GM23338 (cell line): ENCODE data around the gene COL18A1. TPM values are rescaled to one million over a fixed set of nuclear protein-coding genes. Genes with fewer than 3 reads are reported as not detected.

Experiments used
- CREB1 ChIP-seq: fragments of 250-450 bp; sonication (Bioruptor Pico); IDR thresholded peaks from 2 replicates; pipeline ENCODE4 v1.5.0; 2020; ENCODE audit warnings: low read depth, mild to moderate bottlenecking, moderate library complexity
- EZH2 ChIP-seq: fragments of 200-600 bp; sonication (generic); IDR thresholded peaks from one replicate; pipeline ENCODE4 v1.8.0; 2017; ENCODE audit warnings: antibody characterized with exemption, mild to moderate bottlenecking, low read depth; ENCODE audit not compliant: unreplicated experiment
- EZH2phosphoT487 ChIP-seq: fragments of 200-600 bp; sonication (generic); IDR thresholded peaks from one replicate; pipeline ENCODE4 v1.8.1; 2018; ENCODE audit warnings: antibody characterized with exemption; ENCODE audit not compliant: unreplicated experiment
- JUNB ChIP-seq: IDR thresholded peaks from one replicate; pipeline ENCODE4 v1.6.1; 2016; ENCODE audit warnings: antibody characterized with exemption; ENCODE audit not compliant: unreplicated experiment
- POLR2AphosphoS5 ChIP-seq: IDR thresholded peaks from 2 replicates; pipeline ENCODE4 v1.6.1; 2016; ENCODE audit warnings: antibody characterized with exemption, low read depth
- ZNF114 ChIP-seq: fragments of 250-450 bp; sonication (Bioruptor Pico); IDR thresholded peaks from 2 replicates; pipeline ENCODE4 v1.5.0; 2020; ENCODE audit warnings: mild to moderate bottlenecking, moderate library complexity
- ZNF331 ChIP-seq: fragments of 250-450 bp; sonication (Bioruptor Pico); IDR thresholded peaks from 2 replicates; pipeline ENCODE4 v1.5.0; 2020; ENCODE audit warnings: low read depth, mild to moderate bottlenecking, moderate library complexity
- polyA plus RNA-seq: library from polyadenylated mRNA; unstranded; fragments of >200 nt; fragmentation: Nextera tagmentation; extraction: Ambion mirVana; gene quantifications from 2 replicates; pipeline ENCODE4 v1.2.1, GENCODE V29; 2016
- total RNA-seq: library from RNA; depleted of rRNA; stranded (reverse); fragments of >200 nt; shearing (Covaris generic); gene quantifications from 2 replicates; pipeline ENCODE4 v1.2.3, GENCODE V29; 2014
- TF ChIP-seq, protein P1 (sequence below): fragments of 250-450 bp; sonication (Bioruptor Pico); IDR thresholded peaks from 2 replicates; pipeline ENCODE4 v1.5.0; 2020; ENCODE audit warnings: mild to moderate bottlenecking, moderate library complexity
- TF ChIP-seq, protein P2 (sequence below), 2 experiments: fragments of 200-600 bp in 1 of 2; sonication (generic) in 1 of 2; conservative IDR thresholded peaks; 2 replicates each; pipeline versions ENCODE4 v1.5.1 to v1.6.1; 2016 to 2017; ENCODE audit warnings: antibody characterized with exemption in 2 of 2, low read depth in 2 of 2, mild to moderate bottlenecking in 2 of 2, moderate library complexity in 1 of 2
- TF ChIP-seq, protein P3 (sequence below): IDR thresholded peaks from one replicate; pipeline ENCODE4 v1.6.1; 2018; ENCODE audit warnings: antibody characterized with exemption; ENCODE audit not compliant: unreplicated experiment

COL18A1 gene
- total and polyA plus RNA-seq, 2 experiments from 2014 or later = 38.4 to 430 TPM

DNA sequence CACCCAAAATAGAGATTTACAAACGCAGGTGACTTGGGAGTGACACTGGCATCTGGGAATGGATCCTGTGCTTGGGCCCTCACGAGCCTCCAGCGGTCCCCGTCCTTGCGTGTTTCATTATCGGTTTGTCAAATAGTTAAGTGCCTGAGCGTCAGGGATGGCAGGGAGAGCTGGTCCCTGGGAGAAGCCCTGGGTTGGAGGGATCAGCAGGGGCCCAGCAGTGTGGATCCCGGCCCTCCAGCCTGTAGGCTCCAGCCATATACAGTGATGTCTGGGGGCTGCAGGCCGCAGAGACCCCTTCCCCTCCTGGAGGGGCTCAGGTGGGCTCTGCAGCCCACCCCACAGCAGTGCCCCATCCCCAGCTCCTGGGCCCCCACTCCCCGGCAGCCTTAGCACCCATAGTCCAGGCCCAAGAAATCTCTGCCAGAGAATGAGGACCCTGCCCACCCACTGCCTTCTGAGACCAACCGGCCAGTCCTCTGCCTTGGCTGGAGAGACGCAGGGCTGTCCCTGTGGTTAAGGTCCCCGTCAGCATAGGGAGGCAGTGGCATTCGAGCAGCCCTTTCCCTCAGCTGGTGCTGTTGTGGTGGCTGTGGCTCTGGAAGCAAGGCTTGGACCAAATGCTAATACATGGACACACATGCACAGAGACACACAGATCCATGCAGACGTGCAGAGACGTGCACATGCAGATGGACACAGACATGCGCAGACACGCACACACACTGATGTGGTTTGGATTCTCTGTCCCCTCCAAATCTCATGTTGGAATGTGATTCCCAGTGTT is 139.7 kb downstream of the COL18A1 start (continued):
- TF ChIP-seq, protein P1, sequence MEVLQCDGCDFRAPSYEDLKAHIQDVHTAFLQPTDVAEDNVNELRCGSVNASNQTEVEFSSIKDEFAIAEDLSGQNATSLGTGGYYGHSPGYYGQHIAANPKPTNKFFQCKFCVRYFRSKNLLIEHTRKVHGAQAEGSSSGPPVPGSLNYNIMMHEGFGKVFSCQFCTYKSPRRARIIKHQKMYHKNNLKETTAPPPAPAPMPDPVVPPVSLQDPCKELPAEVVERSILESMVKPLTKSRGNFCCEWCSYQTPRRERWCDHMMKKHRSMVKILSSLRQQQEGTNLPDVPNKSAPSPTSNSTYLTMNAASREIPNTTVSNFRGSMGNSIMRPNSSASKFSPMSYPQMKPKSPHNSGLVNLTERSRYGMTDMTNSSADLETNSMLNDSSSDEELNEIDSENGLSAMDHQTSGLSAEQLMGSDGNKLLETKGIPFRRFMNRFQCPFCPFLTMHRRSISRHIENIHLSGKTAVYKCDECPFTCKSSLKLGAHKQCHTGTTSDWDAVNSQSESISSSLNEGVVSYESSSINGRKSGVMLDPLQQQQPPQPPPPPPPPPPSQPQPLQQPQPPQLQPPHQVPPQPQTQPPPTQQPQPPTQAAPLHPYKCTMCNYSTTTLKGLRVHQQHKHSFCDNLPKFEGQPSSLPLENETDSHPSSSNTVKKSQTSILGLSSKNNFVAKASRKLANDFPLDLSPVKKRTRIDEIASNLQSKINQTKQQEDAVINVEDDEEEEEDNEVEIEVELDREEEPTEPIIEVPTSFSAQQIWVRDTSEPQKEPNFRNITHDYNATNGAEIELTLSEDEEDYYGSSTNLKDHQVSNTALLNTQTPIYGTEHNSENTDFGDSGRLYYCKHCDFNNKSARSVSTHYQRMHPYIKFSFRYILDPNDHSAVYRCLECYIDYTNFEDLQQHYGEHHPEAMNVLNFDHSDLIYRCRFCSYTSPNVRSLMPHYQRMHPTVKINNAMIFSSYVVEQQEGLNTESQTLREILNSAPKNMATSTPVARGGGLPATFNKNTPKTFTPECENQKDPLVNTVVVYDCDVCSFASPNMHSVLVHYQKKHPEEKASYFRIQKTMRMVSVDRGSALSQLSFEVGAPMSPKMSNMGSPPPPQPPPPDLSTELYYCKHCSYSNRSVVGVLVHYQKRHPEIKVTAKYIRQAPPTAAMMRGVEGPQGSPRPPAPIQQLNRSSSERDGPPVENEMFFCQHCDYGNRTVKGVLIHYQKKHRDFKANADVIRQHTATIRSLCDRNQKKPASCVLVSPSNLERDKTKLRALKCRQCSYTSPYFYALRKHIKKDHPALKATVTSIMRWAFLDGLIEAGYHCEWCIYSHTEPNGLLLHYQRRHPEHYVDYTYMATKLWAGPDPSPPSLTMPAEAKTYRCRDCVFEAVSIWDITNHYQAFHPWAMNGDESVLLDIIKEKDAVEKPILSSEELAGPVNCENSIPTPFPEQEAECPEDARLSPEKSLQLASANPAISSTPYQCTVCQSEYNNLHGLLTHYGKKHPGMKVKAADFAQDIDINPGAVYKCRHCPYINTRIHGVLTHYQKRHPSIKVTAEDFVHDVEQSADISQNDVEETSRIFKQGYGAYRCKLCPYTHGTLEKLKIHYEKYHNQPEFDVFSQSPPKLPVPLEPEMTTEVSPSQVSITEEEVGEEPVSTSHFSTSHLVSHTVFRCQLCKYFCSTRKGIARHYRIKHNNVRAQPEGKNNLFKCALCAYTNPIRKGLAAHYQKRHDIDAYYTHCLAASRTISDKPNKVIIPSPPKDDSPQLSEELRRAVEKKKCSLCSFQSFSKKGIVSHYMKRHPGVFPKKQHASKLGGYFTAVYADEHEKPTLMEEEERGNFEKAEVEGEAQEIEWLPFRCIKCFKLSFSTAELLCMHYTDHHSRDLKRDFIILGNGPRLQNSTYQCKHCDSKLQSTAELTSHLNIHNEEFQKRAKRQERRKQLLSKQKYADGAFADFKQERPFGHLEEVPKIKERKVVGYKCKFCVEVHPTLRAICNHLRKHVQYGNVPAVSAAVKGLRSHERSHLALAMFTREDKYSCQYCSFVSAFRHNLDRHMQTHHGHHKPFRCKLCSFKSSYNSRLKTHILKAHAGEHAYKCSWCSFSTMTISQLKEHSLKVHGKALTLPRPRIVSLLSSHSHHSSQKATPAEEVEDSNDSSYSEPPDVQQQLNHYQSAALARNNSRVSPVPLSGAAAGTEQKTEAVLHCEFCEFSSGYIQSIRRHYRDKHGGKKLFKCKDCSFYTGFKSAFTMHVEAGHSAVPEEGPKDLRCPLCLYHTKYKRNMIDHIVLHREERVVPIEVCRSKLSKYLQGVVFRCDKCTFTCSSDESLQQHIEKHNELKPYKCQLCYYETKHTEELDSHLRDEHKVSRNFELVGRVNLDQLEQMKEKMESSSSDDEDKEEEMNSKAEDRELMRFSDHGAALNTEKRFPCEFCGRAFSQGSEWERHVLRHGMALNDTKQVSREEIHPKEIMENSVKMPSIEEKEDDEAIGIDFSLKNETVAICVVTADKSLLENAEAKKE (CRISPR knock-in tag) = no peak
- TF ChIP-seq, protein P2, sequence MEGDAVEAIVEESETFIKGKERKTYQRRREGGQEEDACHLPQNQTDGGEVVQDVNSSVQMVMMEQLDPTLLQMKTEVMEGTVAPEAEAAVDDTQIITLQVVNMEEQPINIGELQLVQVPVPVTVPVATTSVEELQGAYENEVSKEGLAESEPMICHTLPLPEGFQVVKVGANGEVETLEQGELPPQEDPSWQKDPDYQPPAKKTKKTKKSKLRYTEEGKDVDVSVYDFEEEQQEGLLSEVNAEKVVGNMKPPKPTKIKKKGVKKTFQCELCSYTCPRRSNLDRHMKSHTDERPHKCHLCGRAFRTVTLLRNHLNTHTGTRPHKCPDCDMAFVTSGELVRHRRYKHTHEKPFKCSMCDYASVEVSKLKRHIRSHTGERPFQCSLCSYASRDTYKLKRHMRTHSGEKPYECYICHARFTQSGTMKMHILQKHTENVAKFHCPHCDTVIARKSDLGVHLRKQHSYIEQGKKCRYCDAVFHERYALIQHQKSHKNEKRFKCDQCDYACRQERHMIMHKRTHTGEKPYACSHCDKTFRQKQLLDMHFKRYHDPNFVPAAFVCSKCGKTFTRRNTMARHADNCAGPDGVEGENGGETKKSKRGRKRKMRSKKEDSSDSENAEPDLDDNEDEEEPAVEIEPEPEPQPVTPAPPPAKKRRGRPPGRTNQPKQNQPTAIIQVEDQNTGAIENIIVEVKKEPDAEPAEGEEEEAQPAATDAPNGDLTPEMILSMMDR (conservative IDR thresholded peaks at IDR 0.05; ENCODE audit: low read depth in 2 of 2) = no peak
- TF ChIP-seq EZH2 = no peak
- no peak for TF ChIP-seq EZH2phosphoT487
- no peak for TF ChIP-seq CREB1 (CRISPR knock-in tag)
- no peak for TF ChIP-seq POLR2AphosphoS5
- no peak for TF ChIP-seq JUNB
- no peak for TF ChIP-seq ZNF114
- no peak for TF ChIP-seq ZNF331 (CRISPR knock-in tag)
- TF ChIP-seq, protein P3, sequence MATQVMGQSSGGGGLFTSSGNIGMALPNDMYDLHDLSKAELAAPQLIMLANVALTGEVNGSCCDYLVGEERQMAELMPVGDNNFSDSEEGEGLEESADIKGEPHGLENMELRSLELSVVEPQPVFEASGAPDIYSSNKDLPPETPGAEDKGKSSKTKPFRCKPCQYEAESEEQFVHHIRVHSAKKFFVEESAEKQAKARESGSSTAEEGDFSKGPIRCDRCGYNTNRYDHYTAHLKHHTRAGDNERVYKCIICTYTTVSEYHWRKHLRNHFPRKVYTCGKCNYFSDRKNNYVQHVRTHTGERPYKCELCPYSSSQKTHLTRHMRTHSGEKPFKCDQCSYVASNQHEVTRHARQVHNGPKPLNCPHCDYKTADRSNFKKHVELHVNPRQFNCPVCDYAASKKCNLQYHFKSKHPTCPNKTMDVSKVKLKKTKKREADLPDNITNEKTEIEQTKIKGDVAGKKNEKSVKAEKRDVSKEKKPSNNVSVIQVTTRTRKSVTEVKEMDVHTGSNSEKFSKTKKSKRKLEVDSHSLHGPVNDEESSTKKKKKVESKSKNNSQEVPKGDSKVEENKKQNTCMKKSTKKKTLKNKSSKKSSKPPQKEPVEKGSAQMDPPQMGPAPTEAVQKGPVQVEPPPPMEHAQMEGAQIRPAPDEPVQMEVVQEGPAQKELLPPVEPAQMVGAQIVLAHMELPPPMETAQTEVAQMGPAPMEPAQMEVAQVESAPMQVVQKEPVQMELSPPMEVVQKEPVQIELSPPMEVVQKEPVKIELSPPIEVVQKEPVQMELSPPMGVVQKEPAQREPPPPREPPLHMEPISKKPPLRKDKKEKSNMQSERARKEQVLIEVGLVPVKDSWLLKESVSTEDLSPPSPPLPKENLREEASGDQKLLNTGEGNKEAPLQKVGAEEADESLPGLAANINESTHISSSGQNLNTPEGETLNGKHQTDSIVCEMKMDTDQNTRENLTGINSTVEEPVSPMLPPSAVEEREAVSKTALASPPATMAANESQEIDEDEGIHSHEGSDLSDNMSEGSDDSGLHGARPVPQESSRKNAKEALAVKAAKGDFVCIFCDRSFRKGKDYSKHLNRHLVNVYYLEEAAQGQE = no peak
